Esophagus muscularis mucosa (tissue), 3 donors: Measurements from ENCODE around the gene ELL3.

Experiments
- CTCF ChIP-seq, 3 experiments: fragments of 200-600 bp in 2 of 3; fragments of 450-650 bp in 1 of 3; sonication (generic) in 2 of 3; IDR thresholded peaks; one replicate each; pipeline ENCODE4 v1.5.1; 2017 to 2019; ENCODE audit warnings: antibody characterized with exemption in 3 of 3, mild to moderate bottlenecking in 2 of 3, moderate library complexity in 1 of 3
- POLR2A ChIP-seq: fragments of 450-650 bp; IDR thresholded peaks from one replicate; pipeline ENCODE4 v1.6.1; 2017; ENCODE audit warnings: antibody characterized with exemption, moderate library complexity, mild to moderate bottlenecking, low read depth

GRCh38 chr15:43791993-43792760, 15.4 kb upstream of the ELL3 start, which contains the start of gene SERF2:
- TF ChIP-seq CTCF (IDR thresholded peaks at IDR 0.05) (peak in 1 of 3 experiments; percentile 5), POLR2A (peak; percentile 97)
